Activated CD4-positive, alpha-beta memory T cell treated with anti-CD3 and anti-CD28 coated beads for 36 hours (primary cell): ENCODE measurements around the gene TSPAN19. TPM values are rescaled to one million over a fixed set of nuclear protein-coding genes. Genes with fewer than 3 reads are reported as not detected.

Experiments
- total RNA-seq, 2 experiments: library from RNA; stranded (reverse); gene quantifications; one replicate each; pipeline ENCODE4 v1.2.3, GENCODE V29; 2021

TSPAN19 gene
- total RNA-seq, 2 experiments from 2014 or later: not detected

Other genes starting within 250 kb of the TSPAN19 start
- gene SLC6A15, start 123.5 kb downstream of the TSPAN19 start, total RNA-seq: under 1 TPM; 0.12 to 0.17 TPM
- gene LRRIQ1, start 74 bp upstream of the TSPAN19 start, total RNA-seq: not detected
- not detected for gene ALX1, start 243.9 kb upstream of the TSPAN19 start, total RNA-seq